NCI-H2227 (cell line): Measurements from ENCODE around the gene CHRM4.

Experiments used
- DNase-seq: peaks from one replicate; lab custom pipeline; 2025; ENCODE audit not compliant: unreplicated experiment; lab: John Stamatoyannopoulos, UW

Gene CHRM4

DNA sequence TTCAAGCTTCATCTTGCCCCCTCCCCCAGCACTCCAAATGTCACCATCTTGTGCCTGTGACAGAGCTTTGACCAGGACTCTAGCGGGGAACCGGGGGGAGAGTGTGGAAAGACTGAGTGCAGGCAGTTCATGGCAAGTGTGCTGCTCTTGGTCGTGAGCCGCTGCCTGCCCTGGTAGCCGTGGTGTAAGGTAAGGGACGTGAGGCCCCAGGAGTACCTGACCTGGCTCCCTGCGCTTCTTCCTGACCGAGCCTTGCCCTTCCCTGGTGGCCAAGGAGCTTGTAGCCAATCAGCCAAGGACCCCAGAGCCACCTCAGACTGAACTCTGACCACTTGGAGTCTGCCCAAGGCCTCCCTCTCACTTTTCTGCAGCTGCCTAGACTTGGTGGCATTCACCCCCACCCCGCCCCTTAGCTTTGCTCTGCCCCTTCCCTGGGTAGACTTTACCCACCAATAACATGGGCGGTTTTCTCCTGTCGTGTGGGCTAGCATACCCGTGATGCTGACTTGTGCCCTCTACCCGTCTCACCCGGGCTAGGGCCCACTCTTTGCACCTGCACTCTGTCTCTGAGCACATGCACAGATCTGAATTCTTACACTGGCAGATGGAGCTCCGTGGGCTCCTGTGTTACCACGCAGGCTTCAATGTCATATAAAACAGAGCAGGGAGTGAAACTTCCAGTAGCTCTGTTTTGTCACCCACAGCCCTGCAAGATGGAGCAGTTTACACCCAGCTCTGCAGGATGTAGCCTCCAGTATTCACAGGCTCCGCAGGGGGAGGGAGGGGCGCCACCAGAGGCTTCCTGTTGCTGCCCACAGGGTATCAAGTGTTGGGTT lies 42.8 kb downstream of the CHRM4 start:
- DNase-seq: no peak

DNA sequence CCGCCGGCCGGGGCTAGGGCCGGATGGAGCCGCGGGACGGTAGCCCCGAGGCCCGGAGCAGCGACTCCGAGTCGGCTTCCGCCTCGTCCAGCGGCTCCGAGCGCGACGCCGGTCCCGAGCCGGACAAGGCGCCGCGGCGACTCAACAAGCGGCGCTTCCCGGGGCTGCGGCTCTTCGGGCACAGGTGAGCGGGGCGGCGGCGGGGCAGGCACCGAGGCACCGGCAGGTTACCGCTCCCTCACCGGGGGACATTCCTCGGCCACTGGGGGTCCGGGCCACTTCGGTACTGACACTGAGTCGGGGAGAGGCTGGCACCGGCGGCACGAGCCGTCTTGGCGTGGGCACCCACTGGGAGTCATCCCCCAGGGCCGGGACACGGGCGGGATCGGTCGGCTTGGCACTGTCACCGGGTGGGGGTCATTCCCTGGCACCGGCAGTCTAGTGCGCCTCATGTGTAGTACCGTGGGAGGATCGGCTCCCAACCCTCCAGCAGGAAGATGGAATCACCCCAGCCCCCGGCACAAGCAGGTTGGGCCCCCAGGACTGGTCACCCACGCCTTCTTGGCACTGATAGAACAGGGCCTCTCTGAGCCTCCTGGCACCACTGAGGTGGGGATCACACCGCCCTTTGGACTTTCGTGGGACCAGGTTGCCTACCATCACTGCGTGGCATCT lies 43.8 kb downstream of the CHRM4 start:
- no peak for DNase-seq

DNA sequence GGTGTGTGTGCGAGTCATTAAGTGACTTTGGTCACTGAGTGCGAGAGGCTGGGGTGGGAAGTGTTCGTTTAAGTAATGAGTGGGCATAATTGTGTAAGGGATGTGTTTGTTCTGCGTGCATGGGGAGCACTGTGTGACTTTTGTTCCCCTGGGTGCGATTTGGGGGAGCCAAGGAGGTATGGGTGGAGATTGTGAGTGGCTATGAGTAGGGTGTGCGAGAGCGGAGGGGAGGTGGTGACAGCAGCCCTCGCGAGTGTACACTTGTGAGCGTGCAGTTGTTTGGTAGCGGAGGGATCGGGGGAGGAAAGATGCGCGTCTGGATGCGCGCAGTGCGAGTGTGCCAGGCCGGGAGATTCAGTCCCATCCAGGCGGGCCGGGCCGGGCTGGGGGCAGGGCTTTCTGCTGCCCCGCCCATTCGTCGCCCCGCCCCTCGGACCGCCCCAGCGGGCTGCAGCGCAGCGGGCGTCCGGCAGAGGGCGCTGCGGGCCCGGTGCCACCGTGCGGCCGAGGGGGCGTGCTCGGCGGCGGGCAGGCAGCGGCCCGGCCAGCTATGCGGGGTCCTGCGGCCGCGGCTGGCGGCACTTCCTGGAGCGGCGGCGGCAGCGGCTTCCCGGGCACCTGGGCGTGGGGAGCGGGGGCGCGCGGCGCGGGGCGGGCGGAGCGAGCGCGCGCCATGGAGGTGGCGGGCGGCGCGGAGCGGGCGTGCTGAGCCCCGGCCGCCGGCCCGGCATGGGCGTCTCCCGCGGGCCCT lies 44.5 kb downstream of the CHRM4 start, which contains the start of gene DGKZ:
Gene DGKZ, plus strand, starts transcription at position 578 of the 751 bp plus-strand sequence. CDS start 197 bp downstream, outside the sequence.
- DNase-seq: peak; percentile 90

DNA sequence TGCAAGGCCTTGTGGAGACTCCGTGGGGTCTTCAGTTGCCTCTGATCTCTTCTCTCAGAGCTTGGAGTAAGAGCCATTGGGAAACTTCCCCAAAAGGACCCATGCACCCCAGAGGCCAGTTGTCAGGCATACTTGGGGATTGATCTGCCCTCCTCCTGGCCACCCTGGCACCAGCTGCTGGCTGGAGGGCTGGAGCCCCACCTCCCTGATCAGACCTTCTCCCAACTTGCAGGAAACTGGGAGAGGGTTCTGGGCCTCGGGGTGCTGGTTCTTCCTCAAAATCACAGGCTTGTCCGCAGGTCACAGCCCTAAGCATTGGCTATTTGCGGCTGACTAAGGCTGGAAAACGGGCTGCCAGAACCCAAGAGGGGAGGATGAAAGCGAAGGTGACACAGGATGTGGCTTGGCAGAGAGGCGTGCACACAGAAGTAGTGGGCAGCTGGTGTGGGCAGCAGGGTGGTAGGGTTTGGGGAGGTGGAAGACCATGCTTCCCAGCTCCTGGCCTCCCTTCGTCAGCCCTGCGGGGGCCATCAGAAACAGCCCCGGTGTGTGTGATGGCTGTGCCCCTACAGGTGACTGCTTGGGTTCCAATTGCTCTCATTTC lies 45.6 kb downstream of the CHRM4 start:
- DNase-seq: no peak

DNA sequence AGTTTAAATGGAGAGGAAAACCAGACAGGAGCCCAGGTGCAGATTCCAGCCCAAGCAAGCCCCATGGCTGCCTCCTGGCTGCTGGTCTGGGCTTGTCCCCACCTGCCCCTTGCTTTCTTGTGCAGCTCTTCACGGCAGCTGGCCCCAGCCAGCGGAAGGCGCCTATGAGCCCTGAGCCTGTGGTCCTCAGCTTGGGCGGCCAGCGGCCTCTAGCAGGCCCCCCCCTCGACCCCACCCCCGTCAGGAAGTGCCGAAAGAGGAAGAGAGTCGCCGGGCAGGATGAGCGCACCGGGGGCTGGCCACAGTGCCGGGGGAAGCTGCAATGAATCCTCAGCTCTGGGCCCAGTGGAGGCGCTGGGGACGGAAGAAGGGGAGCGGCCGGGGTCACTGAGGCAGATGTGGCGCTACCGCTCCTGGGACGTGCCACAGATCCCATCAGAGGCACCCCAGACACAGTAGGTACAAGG lies 46.4 kb downstream of the CHRM4 start:
- DNase-seq: no peak

DNA sequence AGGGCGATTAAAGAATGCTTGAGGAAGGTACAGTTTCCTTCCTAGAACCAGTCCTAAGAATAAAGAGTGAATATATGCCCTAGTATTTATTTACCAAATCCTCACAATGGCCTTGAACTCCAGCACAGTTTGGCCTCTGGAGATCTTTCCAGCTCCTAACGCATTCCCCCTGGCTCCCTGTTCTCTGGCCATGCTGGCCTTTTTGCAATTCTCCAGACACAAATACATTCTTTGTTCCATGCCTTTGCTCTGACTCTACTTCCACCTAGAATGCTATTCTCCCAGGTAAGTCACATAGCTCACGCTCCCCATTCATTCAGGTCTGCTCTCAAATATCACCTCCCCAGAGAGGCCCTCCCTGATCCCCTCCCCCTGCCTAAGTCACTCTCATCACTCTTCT lies 48.1 kb downstream of the CHRM4 start:
- DNase-seq: no peak

DNA sequence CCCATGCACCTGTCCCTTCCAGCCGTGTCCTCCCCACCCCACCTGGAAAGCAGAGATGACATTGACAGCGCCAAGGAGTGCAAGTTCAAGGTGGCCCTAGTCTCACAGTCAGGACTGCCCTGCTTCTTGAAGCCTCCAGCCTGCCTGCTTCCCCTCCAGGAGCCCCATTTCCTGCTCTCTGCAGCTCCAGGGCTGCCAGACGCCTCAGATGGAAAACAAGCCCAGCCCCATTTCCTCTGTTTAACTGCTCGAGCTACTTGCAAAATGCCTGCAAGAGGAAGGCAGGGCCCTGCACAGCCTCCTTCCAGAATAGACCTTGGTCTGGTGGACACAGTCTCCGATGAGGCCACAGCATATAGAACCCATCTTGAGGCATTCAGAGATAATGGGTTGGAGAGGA lies 49.3 kb downstream of the CHRM4 start:
- DNase-seq: no peak

DNA sequence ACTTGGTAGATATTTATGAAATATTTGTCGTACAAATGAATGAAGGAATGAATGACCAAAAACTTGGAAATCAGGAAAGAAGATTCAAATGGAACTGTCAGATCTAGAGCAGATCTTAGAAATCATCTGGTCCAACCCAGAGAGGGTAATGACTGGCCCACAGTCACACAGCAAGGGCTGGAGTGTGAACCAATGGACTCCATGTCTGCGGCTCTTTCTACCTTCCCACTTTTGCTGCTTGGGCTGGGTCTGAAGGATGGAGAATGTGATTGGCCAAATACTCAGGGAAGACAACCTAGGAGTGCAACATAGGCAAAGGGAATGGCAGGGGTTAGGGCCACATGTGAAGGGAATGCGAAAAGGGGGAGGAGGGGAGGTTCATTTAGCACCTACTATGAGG lies 50.1 kb downstream of the CHRM4 start:
- DNase-seq: no peak

DNA sequence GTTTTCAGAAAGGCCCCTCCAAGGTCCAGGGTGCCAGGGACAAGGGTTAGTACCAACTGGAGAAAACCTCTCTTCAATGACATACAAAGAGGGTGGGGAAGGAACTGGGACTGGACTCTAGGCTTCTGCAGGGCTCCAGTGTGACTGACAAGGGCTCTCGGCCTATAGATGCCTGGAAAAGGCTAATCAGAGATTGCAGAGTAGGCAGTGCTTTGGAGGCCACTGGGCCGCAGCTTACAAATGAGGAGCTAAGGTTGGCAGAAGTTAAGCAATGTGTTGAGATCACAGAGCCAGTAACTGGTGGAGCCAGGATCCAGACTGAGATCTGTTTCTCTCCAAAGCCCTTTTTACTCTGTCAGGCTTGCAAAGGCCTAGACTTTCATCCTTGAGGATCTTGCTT lies 51.8 kb downstream of the CHRM4 start:
- DNase-seq: no peak

DNA sequence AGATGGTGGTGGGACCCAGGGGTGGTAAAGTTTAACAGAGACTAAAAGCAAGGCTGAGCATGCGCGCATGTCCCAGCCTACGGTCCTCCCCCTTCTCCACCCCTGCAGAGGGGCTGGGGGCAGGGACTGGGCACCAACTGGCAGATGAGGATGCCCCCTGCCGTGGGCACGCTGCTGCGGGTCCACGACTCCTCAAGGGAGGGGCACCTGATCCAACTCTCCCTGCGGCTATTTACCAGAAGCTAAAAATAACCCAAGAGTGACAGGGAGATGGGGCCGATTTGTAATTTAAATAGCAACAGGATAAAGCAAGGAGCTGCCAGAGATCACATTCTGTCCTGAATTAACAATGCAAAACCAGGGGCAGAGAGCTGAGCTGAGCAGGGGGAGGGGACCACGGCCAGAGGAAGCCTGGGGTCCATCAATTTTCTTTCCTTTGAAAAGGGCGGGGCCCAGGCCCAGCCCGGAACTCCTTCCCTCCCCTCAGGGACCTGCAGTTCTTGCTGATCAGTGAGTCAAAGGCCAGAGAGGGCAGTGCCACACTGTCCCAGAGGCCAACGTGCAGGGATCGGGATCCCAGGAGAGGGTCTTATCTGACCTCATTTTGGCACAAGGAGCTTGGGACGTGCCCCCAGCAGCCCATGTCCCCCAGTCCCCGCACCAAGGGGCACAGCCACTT lies 52.4 kb downstream of the CHRM4 start:
- peak; percentile 82 for DNase-seq

DNA sequence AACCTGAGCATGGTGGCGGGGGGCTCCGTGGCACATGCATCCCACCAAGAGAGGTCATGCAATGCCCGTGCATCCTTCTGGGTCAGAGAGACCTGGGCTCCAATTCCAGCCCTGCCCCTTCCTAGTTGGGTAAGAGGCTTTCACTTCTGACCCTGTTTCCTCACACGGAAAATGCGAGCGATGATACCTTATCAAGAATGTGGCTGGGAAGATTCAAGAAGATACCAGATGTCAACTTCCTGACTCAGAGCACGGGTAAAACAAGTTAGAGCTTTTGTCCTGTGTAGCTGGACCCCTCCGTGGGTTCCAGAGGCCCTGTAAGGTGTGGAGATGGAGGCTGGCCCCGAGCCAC lies 53.0 kb downstream of the CHRM4 start:
- no peak for DNase-seq

DNA sequence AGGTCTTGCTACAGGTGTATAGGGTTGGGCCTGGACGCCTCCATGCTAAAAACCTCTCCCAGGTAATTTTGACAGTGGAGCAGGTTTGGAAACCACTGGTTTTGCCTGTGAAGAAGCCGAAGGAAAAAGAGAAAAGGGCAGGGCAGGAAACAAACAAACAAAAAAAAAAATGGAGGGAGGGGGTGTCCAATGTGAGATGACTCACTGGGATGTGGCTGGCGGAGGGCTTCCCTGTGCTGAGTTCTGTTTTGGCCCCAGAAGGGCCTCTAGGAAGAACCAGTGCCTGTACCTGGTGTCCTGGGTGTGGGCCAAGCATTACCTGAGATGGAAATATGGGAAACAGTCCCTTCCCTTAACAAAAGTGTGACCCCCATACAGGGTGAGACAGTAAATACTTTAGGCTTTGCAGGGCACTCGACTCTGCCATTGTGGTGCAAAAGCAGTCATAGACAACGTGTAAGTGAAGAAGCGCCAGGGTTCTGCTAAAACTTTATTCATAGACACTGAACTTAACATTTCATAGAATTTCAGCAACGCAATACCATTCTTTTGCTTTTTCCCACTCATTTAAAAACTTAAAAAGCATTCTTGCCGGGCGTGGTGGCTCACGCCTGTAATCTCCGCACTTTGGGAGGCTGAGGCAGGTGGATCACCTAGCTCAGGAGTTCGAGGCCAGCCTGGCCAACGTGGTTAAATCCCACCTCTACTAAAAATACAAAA lies 53.8 kb downstream of the CHRM4 start:
- no peak for DNase-seq

DNA sequence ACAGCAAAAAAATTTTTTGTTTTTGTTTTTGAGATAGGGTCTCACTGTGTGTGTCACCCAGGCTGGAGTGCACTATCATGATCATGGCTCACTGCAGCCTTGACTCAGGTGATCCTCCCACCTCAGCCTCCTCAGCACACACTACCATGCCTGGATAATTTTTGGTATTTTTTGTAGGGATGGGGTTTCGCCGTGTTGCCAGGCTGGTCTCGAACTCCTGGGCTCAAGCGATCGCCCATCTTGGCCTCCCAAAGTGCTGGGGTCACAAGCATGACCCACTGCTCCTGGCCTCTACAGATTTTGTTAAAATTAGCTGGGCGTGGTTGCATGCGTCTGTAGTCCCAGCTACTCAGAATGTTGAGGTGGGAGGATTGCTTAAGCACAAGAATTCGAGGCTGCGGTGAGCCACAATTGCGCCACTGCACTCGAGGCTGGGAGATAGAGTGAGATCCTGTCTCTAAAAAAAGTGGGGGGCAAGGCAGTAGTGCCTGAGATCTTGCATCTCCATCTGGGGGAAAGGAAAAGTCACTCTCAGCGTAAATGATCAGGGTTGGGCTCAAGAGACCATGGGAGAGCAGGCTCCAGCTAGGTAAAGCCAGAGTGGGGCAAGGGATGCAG lies 54.9 kb downstream of the CHRM4 start:
- DNase-seq: no peak

DNA sequence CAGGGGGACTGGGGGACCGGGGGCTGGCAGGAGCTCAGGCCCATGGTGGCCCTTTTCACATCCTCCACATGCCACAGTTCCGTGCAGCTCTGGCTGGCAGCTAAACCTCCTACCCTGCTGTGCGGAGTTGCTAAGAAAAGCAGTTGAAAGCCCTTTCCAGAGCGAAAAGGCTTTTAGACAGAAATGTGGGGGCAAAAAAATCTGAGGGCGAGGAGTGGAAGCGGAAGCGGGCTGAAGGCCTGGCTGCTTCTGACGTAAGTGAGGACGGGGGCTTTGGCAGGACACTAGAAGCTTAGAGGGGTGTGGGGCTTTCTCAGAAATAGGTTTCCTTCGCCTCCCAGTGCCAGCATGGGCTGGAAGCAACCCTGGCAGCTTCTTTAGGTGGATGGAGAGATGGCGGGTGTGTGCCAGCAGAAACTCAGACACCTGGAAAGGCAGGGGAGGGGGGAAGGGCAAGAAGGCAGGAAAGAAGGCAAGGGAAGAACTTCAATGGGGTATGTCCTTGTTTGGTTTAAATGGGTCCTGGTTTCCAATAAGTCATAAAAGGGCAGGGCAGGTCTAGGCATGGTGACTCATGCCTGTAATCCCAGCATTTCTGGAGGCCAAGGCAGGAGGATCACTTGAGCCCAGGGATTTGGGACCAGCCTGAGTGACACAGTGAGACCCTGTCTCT lies 55.5 kb downstream of the CHRM4 start:
- DNase-seq: peak; percentile 67

DNA sequence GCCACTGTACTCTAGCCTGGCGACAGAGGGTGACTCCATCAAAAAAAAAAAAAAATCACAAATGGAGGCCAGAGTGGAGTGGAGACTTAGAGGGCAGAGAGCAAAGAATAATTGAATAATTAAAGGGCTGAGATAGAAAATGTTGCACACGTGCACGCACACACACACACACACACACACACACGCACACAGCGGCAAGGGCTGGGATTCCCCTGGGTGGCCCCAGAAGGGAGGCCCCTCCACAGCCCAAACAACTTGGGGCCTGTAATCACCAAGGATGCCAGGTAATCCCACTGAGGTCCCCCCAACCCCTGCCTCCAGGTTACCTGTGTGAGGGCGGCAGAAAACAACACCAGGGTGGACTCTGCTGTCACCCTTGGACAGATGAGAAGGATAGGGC lies 56.3 kb downstream of the CHRM4 start:
- peak; percentile 22 for DNase-seq

DNA sequence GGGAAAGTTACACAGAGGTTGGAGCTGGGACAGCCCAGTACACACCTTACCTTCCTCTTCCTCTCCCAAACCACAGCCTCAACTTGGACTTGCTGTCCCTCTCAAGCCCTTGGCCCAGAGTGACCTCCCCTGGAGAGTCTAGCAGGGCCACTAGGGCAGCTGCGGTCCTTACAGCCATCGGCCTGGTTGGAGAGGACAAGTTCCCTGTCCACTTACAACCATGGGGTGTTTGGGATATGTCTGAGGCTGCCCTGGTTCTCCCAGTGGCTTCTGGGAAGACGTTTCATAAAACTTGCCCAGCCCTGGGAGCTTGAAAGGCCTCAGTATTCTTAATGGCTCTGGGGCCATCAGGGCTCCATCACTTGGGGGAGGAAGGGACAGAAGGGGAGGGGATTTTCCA lies 57.4 kb downstream of the CHRM4 start:
- no peak for DNase-seq
